K562 (cell line): ENCODE data around the gene TEX9. TPM values are rescaled to one million over a fixed set of nuclear protein-coding genes. Genes with fewer than 3 reads are reported as not detected.

Source experiments
- CREB3 ChIP-seq: fragments of 450-650 bp; conservative IDR thresholded peaks from 2 replicates; pipeline ENCODE4 v1.6.1; 2016; ENCODE audit warnings: missing genetic modification characterization, low read depth, mild to moderate bottlenecking, missing compliant biosample characterization, moderate library complexity
- CXXC5 ChIP-seq: fragments of 250-450 bp; sonication (Bioruptor Pico); IDR thresholded peaks from 2 replicates; pipeline ENCODE4 v1.8.0; 2022; ENCODE audit warnings: inconsistent platforms, mild to moderate bottlenecking, moderate library complexity
- GABPA ChIP-seq: fragments of 200-800 bp; sonication (Bioruptor generic); conservative IDR thresholded peaks from 2 replicates; pipeline ENCODE4 v1.6.1; 2016; ENCODE audit warnings: low read depth, missing genetic modification characterization, missing compliant biosample characterization
- JUND ChIP-seq, 2 experiments: IDR thresholded peaks; 2 replicates in 1 of 2; 3 replicates in 1 of 2; pipeline ENCODE4 v1.6.1; 2011; ENCODE audit warnings: borderline replicate concordance in 2 of 2, low read depth in 2 of 2, low read length in 2 of 2, improper control_type of control experiment in 1 of 2, missing biosample characterization in 1 of 2, missing genetic modification characterization in 1 of 2, missing genetic modification reagents in 1 of 2
- MBD2 ChIP-seq: sonication (generic); IDR thresholded peaks from 2 replicates; pipeline ENCODE4 v1.6.1; 2016; ENCODE audit warnings: low read depth, borderline replicate concordance
- NCOA4 ChIP-seq: fragments of 450-650 bp; IDR thresholded peaks from 2 replicates; pipeline ENCODE4 v1.6.1; 2018; ENCODE audit warnings: mild to moderate bottlenecking; ENCODE audit not compliant: partially characterized antibody
- NRF1 ChIP-seq, 2 experiments: fragments of 450-650 bp; IDR thresholded peaks in 1 of 2; conservative IDR thresholded peaks in 1 of 2; 2 replicates each; pipeline ENCODE4 v1.6.1; 2014; ENCODE audit warnings: mild to moderate bottlenecking in 2 of 2
- OTX1 ChIP-seq: fragments of 450-650 bp; formaldehyde crosslinking; IDR thresholded peaks from 2 replicates; pipeline ENCODE4 v1.4.0; 2022; ENCODE audit warnings: mild to moderate bottlenecking
- PRDM10 ChIP-seq: fragments of 450-650 bp; IDR thresholded peaks from 2 replicates; pipeline ENCODE4 v1.6.1; 2018; ENCODE audit not compliant: partially characterized antibody
- PRMT5 ChIP-seq: sonication (generic); formaldehyde crosslinking; IDR thresholded peaks from 2 replicates; pipeline ENCODE4 v1.5.0; 2020; ENCODE audit warnings: missing genetic modification reagents
- RBBP5 ChIP-seq: fragments of 200-600 bp; sonication (generic); IDR thresholded peaks from 2 replicates; pipeline ENCODE4 v1.6.1; 2012; ENCODE audit warnings: borderline replicate concordance, mild to moderate bottlenecking, low read length, control low read depth, inconsistent platforms; ENCODE audit not compliant: insufficient read depth, poor library complexity, severe bottlenecking
- RBM39 ChIP-seq: fragments of 200-400 bp; formaldehyde crosslinking; optimal IDR thresholded peaks from 2 replicates; pipeline ENCODE3; 2018; ENCODE audit warnings: low read depth, low read length
- SMAD1 ChIP-seq: fragments of 150-350 bp; IDR thresholded peaks from 2 replicates; pipeline ENCODE4 v1.6.1; 2014; ENCODE audit warnings: low read length, low read depth; ENCODE audit not compliant: partially characterized antibody
- SMARCA5 ChIP-seq: fragments of 450-650 bp; IDR thresholded peaks from 2 replicates; pipeline ENCODE4 v1.6.1; 2016
- SNIP1 ChIP-seq: fragments of 450-650 bp; IDR thresholded peaks from 2 replicates; pipeline ENCODE4 v1.7.1; 2017; ENCODE audit warnings: low read depth, mild to moderate bottlenecking
- ZNF134 ChIP-seq: fragments of 250-450 bp; sonication (Bioruptor Pico); conservative IDR thresholded peaks from 2 replicates; pipeline ENCODE4 v1.4.0; 2020
- ZNF140 ChIP-seq: fragments of 250-450 bp; sonication (Bioruptor Pico); IDR thresholded peaks from 2 replicates; pipeline ENCODE4 v1.8.0; 2021; ENCODE audit warnings: moderate library complexity, mild to moderate bottlenecking, inconsistent platforms
- ZNF398 ChIP-seq: fragments of 250-450 bp; sonication (Bioruptor Pico); IDR thresholded peaks from 2 replicates; pipeline ENCODE4 v1.8.0; 2021; ENCODE audit warnings: moderate library complexity, mild to moderate bottlenecking, inconsistent platforms
- polyA plus RNA-seq, 8 experiments: library from polyadenylated mRNA; depleted of rRNA in 4 of 8; stranded (reverse) in 5 of 8; unstranded in 3 of 8; fragments of >200 nt; fragmentation: Nextera tagmentation in 2 of 8; fragmentation: Illumina TruSeq in 1 of 8; extraction: Ambion mirVana in 2 of 8; extraction: Trizol in 1 of 8; gene quantifications; 2 replicates each; pipeline versions ENCODE4 v1.2.1 to v1.2.3, GENCODE V29; 2011 to 2014; ENCODE audit warnings: inconsistent platforms in 1 of 8, missing spikeins in 1 of 8
- total RNA-seq, 7 experiments: library from RNA; depleted of rRNA in 6 of 7; stranded (reverse); fragments of >200 nt in 6 of 7; fragmentation: Illumina TruSeq in 2 of 7; extraction: Trizol in 2 of 7; gene quantifications; 2 replicates each; pipeline versions ENCODE4 v1.2.1 to v1.2.3, GENCODE V29; 2011 to 2021; ENCODE audit warnings: low replicate concordance in 1 of 7

Gene TEX9
- total and polyA plus RNA-seq, 9 of the 15 experiments (the other 6 are each of a cell fraction or from before 2014, with no cell fraction given) = 0.93 to 3.6 (median 2.4) TPM

- no peak for TF ChIP-seq OTX1 (CRISPR knock-in tag)
- TF ChIP-seq MBD2 = no peak
- TF ChIP-seq NRF1 (conservative IDR thresholded peaks at IDR 0.05 in 1 of 2, IDR thresholded peaks at IDR 0.05 in 1 of 2) = peak; percentile 56 to 64
- TF ChIP-seq RBBP5 = no peak
- no peak for TF ChIP-seq RBM39
- peak; percentile 45 for TF ChIP-seq SMAD1
- TF ChIP-seq NCOA4 = no peak
- 0 out of 2 replicates have a peak, but pooled peaks have one; percentile 10 for TF ChIP-seq CREB3
- TF ChIP-seq CXXC5 (CRISPR knock-in tag) = peak; percentile 77
- TF ChIP-seq JUND (IDR thresholded peaks at IDR 0.05; ENCODE audit: borderline replicate concordance, low read depth, low read length) = no peak
- no peak; the same call in 2 of the 3 replicates for TF ChIP-seq JUND (tag; IDR thresholded peaks at IDR 0.05; ENCODE audit: borderline replicate concordance, low read depth, low read length)
- no peak for TF ChIP-seq PRDM10
- no peak for TF ChIP-seq ZNF140 (CRISPR knock-in tag)
- TF ChIP-seq SMARCA5 = no peak
- TF ChIP-seq GABPA (tag) = 0 out of 2 replicates have a peak, but pooled peaks have one; percentile 20
- no peak for TF ChIP-seq ZNF398 (CRISPR knock-in tag)
- TF ChIP-seq PRMT5 (CRISPR knock-in tag) = no peak
- TF ChIP-seq SNIP1 = peak; percentile 73; the same call in 1 of the 2 replicates
- TF ChIP-seq ZNF134 (CRISPR knock-in tag) = 0 out of 2 replicates have a peak, but pooled peaks have one; percentile 4
These were observed at the start of gene TEX9 (continued) for GRCh38 chr15:56365075-56365711.
